Measurements from ENCODE around the gene ETV6. TPM values are rescaled to one million over a fixed set of nuclear protein-coding genes. Genes with fewer than 3 reads are reported as not detected.

The ETV6 gene
- total and polyA plus RNA-seq, 2 of the 8 experiments (the other 6 are each of a cell fraction or from before 2014, with no cell fraction given), result 5.5 to 23.9 TPM

DNA sequence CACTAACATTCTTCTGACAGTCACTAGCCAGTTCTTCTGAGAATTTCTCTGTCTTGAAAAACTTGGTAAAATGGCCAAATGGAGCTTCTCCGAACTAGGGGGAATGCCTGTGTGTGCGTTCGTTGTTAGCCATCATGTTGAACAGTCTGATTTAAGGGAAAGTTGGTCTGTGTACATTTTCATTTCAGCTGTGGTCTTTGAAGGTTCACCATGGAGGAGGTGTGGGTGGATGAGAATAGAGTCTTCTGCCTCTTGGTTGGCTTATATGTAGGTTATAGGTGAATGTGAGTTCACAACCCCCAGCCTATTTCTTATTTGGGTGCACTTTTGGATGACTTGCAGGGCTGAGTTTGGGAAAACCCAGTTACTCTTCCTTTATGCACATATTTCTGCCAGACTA is 12.9 kb downstream of the ETV6 start:
- H3K27ac ChIP-seq (ENCODE audit: low read depth, low read length), result no peak overlapping the region
- H2BK15ac ChIP-seq (ENCODE audit: low read length), result no peak overlapping the region
- peaks cover 7 to 24% (median 15%) of the 10 kb centered on the region in 4 experiments for H3K4me1 ChIP-seq (replicated peaks in 1 of 4; ENCODE audit: control insufficient read depth in 3 of 4, insufficient read depth in 4 of 4, low read length in 3 of 4)
- H2AK5ac ChIP-seq (ENCODE audit: low read depth, low read length), result no peak overlapping the region
- FAIRE-seq (no peak), DNase-seq (ENCODE audit: low read depth in 1 of 2, low spot score in 2 of 2) (no peak)
- H3K4ac ChIP-seq (replicated peaks; ENCODE audit: insufficient read length, low read depth, low read length), result no peak overlapping the region
- no peak overlapping the region for H2BK5ac ChIP-seq (ENCODE audit: low read depth, low read length)
- no peaks in the 10 kb centered on the region for H3K36me3 ChIP-seq (ENCODE audit: control insufficient read depth in 2 of 4, insufficient read depth in 4 of 4, low read length in 3 of 4)
- H2BK12ac ChIP-seq (ENCODE audit: low read depth, low read length), result no peak overlapping the region
- 96% methylated on average over 3 of the region's 3 CpGs; no CpG with 5 or more reads in 1 of the 2 experiments for WGBS, 2 experiments (ENCODE audit: extremely low coverage in 1 of 2, insufficient coverage in 1 of 2, insufficient read length in 1 of 2, insufficient replicate concordance in 2 of 2, low coverage in 1 of 2, low lambda C conversion rate in 2 of 2, missing lambda C conversion rate in 1 of 2)
- no peak overlapping the region for H3K4me2 ChIP-seq (ENCODE audit: insufficient read depth in 1 of 2, low read depth in 2 of 2, low read length in 2 of 2)
- ChIA-PET CTCF (ENCODE audit: partially characterized antibody) (no interaction called here), POLR2A (ENCODE audit: partially characterized antibody) (no interaction called here)
- H3K9ac ChIP-seq (replicated peaks in 1 of 4; ENCODE audit: extremely low read depth in 1 of 4, low read depth in 3 of 4, low read length in 3 of 4), result no peak overlapping the region
- peaks cover 0 to 5% of the 10 kb centered on the region in 2 experiments for H4K20me1 ChIP-seq (replicated peaks in 1 of 2; ENCODE audit: control insufficient read depth in 1 of 2, insufficient read depth in 2 of 2, low read length in 2 of 2)
- H4K91ac ChIP-seq (replicated peaks; ENCODE audit: insufficient read length, low read length), result no peak overlapping the region
- H3K4me3 ChIP-seq (ENCODE audit: extremely low read depth in 1 of 4, insufficient read depth in 2 of 4, low read depth in 3 of 4, low read length in 4 of 4), result no peak overlapping the region
- H2BK20ac ChIP-seq (ENCODE audit: low read length), result no peak overlapping the region
- H2BK120ac ChIP-seq (replicated peaks; ENCODE audit: low read depth, low read length), result no peak overlapping the region
- H4K5ac ChIP-seq (ENCODE audit: insufficient read length, low read depth, low read length), result no peak overlapping the region
- H3K18ac ChIP-seq (ENCODE audit: extremely low read depth, low read length), result no peak overlapping the region
- no peak overlapping the region for H2AFZ ChIP-seq (ENCODE audit: low read length)
- no peak overlapping the region for H4K8ac ChIP-seq (ENCODE audit: extremely low read depth, insufficient read depth, low read length)
- H3K23ac ChIP-seq (ENCODE audit: insufficient read length), result no peak overlapping the region
- peaks cover 0 to 71% of the 10 kb centered on the region in 2 experiments; a peak in 3 of 4 replicates for H3K79me2 ChIP-seq (ENCODE audit: control insufficient read depth in 1 of 2, insufficient read depth in 2 of 2, low read length in 2 of 2)
- H3K23me2 ChIP-seq (ENCODE audit: low read depth, low read length), result peaks cover 2% of the 10 kb centered on the region; the same call in 1 of the 2 replicates
- H3K56ac ChIP-seq (replicated peaks; ENCODE audit: insufficient read length, low read depth, low read length), result no peak overlapping the region
- no peak overlapping the region for H3K14ac ChIP-seq (ENCODE audit: insufficient read length)
- peaks cover 10% of the 10 kb centered on the region for H3K79me1 ChIP-seq (ENCODE audit: low read depth, low read length)
- H3K27me3 ChIP-seq (replicated peaks in 1 of 4; ENCODE audit: control insufficient read depth in 3 of 4, extremely low read depth in 1 of 4, insufficient read depth in 3 of 4, low read length in 3 of 4), result no peaks in the 10 kb centered on the region
- H3K9me3 ChIP-seq (ENCODE audit: insufficient read depth in 2 of 2, low read depth in 1 of 2, low read length in 1 of 2), result no peaks in the 10 kb centered on the region
- TF ChIP-seq, protein P1, sequence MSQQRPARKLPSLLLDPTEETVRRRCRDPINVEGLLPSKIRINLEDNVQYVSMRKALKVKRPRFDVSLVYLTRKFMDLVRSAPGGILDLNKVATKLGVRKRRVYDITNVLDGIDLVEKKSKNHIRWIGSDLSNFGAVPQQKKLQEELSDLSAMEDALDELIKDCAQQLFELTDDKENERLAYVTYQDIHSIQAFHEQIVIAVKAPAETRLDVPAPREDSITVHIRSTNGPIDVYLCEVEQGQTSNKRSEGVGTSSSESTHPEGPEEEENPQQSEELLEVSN (IDR thresholded peaks at IDR 0.05), result no peak
- TF ChIP-seq PHF8 (conservative IDR thresholded peaks at IDR 0.05; ENCODE audit: low read depth, low read length) (no peak), HDAC6 (IDR thresholded peaks at IDR 0.05; ENCODE audit: low read depth, low read length) (no peak), SIN3A (conservative IDR thresholded peaks at IDR 0.05 in 1 of 2, IDR thresholded peaks at IDR 0.05 in 1 of 2; ENCODE audit: low read depth in 1 of 2, low read length in 2 of 2) (no peak), TAF1 (IDR thresholded peaks at IDR 0.05; ENCODE audit: low read depth, low read length) (no peak), KDM5A (IDR thresholded peaks at IDR 0.05; ENCODE audit: low read length) (no peak), FOSL1 (IDR thresholded peaks at IDR 0.05; ENCODE audit: insufficient read depth, low read depth, low read length) (no peak), EP300 (IDR thresholded peaks at IDR 0.05; ENCODE audit: borderline replicate concordance in 1 of 2, low read depth in 2 of 2, low read length in 2 of 2) (no peak), POLR2AphosphoS5 (IDR thresholded peaks at IDR 0.05; ENCODE audit: low read depth, low read length) (no peak), POLR2A (IDR thresholded peaks at IDR 0.05; ENCODE audit: control extremely low read depth in 1 of 2, low read depth in 2 of 2, low read length in 2 of 2) (no peak), RXRA (IDR thresholded peaks at IDR 0.05; ENCODE audit: insufficient read depth, low read depth, low read length) (no peak), EZH2 (IDR thresholded peaks at IDR 0.05; ENCODE audit: low read depth, low read length, severe bottlenecking) (no peak), RAD21 (IDR thresholded peaks at IDR 0.05 in 1 of 2, conservative IDR thresholded peaks at IDR 0.05 in 1 of 2; ENCODE audit: low read depth in 2 of 2, low read length in 2 of 2) (no peak)

Data from H1 (cell line).